GM23248 (cell line): Measurements from ENCODE around the gene PROS1.

Source experiments
- EZH2 ChIP-seq: fragments of 200-600 bp; sonication (generic); IDR thresholded peaks from 2 replicates; pipeline ENCODE4 v1.6.1; 2018; ENCODE audit warnings: antibody characterized with exemption, mild to moderate bottlenecking; ENCODE audit not compliant: insufficient read depth, poor library complexity, severe bottlenecking
- EZH2phosphoT487 ChIP-seq: fragments of 200-600 bp; sonication (generic); IDR thresholded peaks from 2 replicates; pipeline ENCODE4 v1.6.1; 2018; ENCODE audit warnings: antibody characterized with exemption, moderate library complexity, mild to moderate bottlenecking, low read depth; ENCODE audit not compliant: insufficient read depth

DNA sequence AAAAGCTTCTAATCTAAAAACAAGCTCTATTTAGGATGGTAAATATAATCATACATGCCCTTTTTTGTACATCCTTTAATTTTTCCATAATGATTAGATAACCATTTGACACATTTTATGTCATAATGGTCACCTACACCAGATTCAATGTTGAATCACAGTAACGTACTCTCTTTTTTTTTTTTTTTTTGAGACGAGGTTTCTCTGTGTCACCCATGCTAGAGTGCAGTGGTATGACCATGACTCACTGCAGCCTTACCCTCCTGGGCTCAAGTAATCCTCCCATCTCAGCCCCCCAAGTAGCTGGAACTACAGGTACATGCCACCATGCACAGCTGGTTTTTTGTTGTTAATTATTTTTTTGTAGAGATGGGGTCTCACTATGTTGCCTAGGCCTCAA lies 49.2 kb downstream of the PROS1 start:
- TF ChIP-seq EZH2phosphoT487 = no peak
- no peak for TF ChIP-seq EZH2
